Gastroesophageal sphincter (tissue), 4 donors: ENCODE results near the gene CEBPG. TPM values are rescaled to one million over a fixed set of nuclear protein-coding genes. Genes with fewer than 3 reads are reported as not detected.

Source experiments
- ATAC-seq: fragments of 150-250 bp; one replicate; pipeline ENCODE4 v1.9.1; 2016; ENCODE audit warnings: mild to moderate bottlenecking, moderate library complexity
- H3K27ac ChIP-seq, 4 donors: fragments of 200-600 bp; sonication (generic) in 3 of 4; 1 replicate in 3 of 4; 2 replicates in 1 of 4; pipeline ENCODE4 v1.5.1; 2016 to 2019
- H3K27me3 ChIP-seq: fragments of 200-600 bp; sonication (generic); one replicate; pipeline ENCODE4 v1.5.1; 2019
- H3K36me3 ChIP-seq, 2 donors: fragments of 200-600 bp; sonication (generic); one replicate each; pipeline ENCODE4 v1.5.1; 2019; ENCODE audit warnings: control low read depth in 1 of 2
- H3K4me1 ChIP-seq, 3 donors: fragments of 200-600 bp; sonication (generic); 1 replicate in 2 of 3; 2 replicates in 1 of 3; pipeline ENCODE4 v1.5.1; 2016 to 2019; ENCODE audit warnings: control low read depth in 2 of 3
- H3K4me3 ChIP-seq, 2 donors: fragments of 200-600 bp; sonication (generic); one replicate each; pipeline ENCODE4 v1.5.1; 2019; ENCODE audit warnings: mild to moderate bottlenecking in 1 of 2, moderate library complexity in 1 of 2
- H3K9me3 ChIP-seq, 3 donors: fragments of 200-600 bp; sonication (generic); one replicate each; pipeline ENCODE4 v1.5.1; 2017 to 2019; ENCODE audit warnings: control low read depth in 2 of 3
- EP300 ChIP-seq: sonication (generic); formaldehyde crosslinking; IDR thresholded peaks from one replicate; pipeline ENCODE4 v1.6.1; 2017; ENCODE audit warnings: antibody characterized with exemption, mild to moderate bottlenecking
- POLR2A ChIP-seq, 2 donors: fragments of 450-650 bp; IDR thresholded peaks; one replicate each; pipeline ENCODE4 v1.6.1; 2017; ENCODE audit warnings: antibody characterized with exemption in 2 of 2, mild to moderate bottlenecking in 2 of 2, moderate library complexity in 1 of 2
- POLR2AphosphoS5 ChIP-seq: sonication (generic); formaldehyde crosslinking; IDR thresholded peaks from one replicate; pipeline ENCODE4 v1.6.1; 2017; ENCODE audit warnings: antibody characterized with exemption
- WGBS, 2 donors: methylation state at CpG; one replicate each; pipeline ENCODE4 v1.1.5; 2018; ENCODE audit warnings: low coverage in 1 of 2; 5-methylcytosine and 5-hydroxymethylcytosine counted together
- total RNA-seq, 4 donors: library from RNA; depleted of rRNA; stranded (reverse); fragments of >200 nt; gene quantifications; one replicate each; pipeline ENCODE4 v1.1.0, GENCODE V29; 2016
- TF ChIP-seq, protein P1 (sequence below), 4 experiments: fragments of 200-600 bp in 2 of 4; fragments of 450-650 bp in 2 of 4; sonication (generic) in 1 of 4; IDR thresholded peaks; one replicate each; pipeline ENCODE4 v1.5.1; 2017 to 2019; ENCODE audit warnings: antibody characterized with exemption in 4 of 4, mild to moderate bottlenecking in 2 of 4, moderate library complexity in 2 of 4

The CEBPG gene
- total RNA-seq, 4 donors from 2014 or later, result 23.8 to 34.9 (median 26.2) TPM

DNA sequence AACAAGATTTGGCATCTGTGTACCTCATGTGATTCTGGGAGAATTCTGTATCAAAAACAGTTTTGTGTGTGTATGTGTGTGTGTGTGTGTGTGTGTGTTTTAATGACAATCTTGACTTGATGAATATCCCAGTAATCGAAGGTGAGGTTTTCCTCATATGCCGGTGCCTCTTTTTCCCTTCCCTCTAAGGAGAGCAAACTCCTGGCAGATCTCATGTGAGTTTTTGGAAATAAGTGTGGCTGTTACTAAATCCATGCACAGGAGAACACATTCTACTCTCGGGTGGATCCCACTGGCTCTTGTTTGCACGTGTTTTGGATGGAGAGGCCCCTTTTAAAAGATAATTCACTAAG lies 29.0 kb upstream of the CEBPG start:
- ATAC-seq, result peak; percentile 62
- Histone ChIP-seq H3K4me1 (peaks cover 0 to 9% (median 0%) of the 10 kb centered on the region in 3 donors), H3K36me3 (no peaks in the 10 kb centered on the region), H3K27ac (peak overlapping the region in 1 of 4 donors; percentile 12), H3K27me3 (peaks cover 32% of the 10 kb centered on the region), H3K9me3 (no peaks in the 10 kb centered on the region), H3K4me3 (peak overlapping the region in 1 of 2 donors; percentile 4)
- no peak for TF ChIP-seq POLR2AphosphoS5
- TF ChIP-seq, protein P1, sequence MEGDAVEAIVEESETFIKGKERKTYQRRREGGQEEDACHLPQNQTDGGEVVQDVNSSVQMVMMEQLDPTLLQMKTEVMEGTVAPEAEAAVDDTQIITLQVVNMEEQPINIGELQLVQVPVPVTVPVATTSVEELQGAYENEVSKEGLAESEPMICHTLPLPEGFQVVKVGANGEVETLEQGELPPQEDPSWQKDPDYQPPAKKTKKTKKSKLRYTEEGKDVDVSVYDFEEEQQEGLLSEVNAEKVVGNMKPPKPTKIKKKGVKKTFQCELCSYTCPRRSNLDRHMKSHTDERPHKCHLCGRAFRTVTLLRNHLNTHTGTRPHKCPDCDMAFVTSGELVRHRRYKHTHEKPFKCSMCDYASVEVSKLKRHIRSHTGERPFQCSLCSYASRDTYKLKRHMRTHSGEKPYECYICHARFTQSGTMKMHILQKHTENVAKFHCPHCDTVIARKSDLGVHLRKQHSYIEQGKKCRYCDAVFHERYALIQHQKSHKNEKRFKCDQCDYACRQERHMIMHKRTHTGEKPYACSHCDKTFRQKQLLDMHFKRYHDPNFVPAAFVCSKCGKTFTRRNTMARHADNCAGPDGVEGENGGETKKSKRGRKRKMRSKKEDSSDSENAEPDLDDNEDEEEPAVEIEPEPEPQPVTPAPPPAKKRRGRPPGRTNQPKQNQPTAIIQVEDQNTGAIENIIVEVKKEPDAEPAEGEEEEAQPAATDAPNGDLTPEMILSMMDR (IDR thresholded peaks at IDR 0.05), result no peak
- TF ChIP-seq POLR2A (IDR thresholded peaks at IDR 0.05), result no peak
- no peak for TF ChIP-seq EP300
- 9 to 24% methylated on average over 4 of the region's 4 CpGs for WGBS, 2 donors

DNA sequence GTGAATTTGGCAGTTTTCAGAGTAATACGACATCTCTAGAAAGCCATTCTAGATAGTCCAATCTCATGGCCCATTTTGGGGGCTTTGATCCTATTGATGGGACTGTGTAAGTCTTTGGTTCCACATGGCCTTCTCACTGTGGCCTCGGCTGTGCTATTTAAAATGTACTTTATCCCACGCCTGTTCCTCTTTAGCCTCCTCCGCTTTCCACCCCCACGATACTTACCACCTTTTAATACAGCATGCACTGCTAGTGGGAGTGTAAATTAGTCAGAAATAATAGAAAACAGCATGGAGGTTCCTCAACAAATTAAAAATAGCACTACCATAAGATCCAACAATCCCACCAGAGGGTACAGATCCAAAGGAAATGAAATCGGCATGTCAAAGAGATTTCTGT lies 28.3 kb upstream of the CEBPG start:
- TF ChIP-seq POLR2AphosphoS5 (no peak), EP300 (no peak), POLR2A (IDR thresholded peaks at IDR 0.05) (no peak)
- TF ChIP-seq, protein P1 (IDR thresholded peaks at IDR 0.05), result no peak

DNA sequence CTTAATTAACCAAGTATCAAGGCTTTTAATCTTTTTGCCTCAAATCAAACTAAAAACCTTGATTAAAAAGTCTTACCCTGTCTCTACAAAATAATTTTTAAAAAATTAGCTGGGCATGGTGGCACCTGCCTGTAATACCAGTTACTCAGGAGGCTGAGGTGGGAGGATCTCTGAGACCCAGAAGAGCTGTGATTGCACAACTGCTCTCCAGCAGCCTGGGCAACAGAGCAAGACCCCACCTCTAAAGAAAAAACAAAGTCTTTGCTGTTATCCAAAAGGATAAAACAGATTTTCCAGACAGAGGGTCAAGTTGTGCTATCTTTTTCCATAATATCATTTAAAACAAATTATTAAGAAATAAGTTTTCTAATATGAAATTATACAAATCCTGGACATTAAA lies 26.8 kb upstream of the CEBPG start:
- no peaks in the 10 kb centered on the region for H3K36me3 ChIP-seq
- no peak overlapping the region for H3K4me3 ChIP-seq
- no peak for TF ChIP-seq POLR2AphosphoS5
- TF ChIP-seq, protein P1 (IDR thresholded peaks at IDR 0.05), result no peak
- TF ChIP-seq POLR2A (IDR thresholded peaks at IDR 0.05), result no peak
- no peak for TF ChIP-seq EP300
- peaks cover 47% of the 10 kb centered on the region for H3K27me3 ChIP-seq
- peaks cover 0 to 9% (median 0%) of the 10 kb centered on the region in 3 donors for H3K4me1 ChIP-seq
- H3K9me3 ChIP-seq, result no peaks in the 10 kb centered on the region
- H3K27ac ChIP-seq, result no peak overlapping the region
- ATAC-seq, result no peak

More for the DNA sequence above, 28.3 kb upstream of the CEBPG start:
- Histone ChIP-seq H3K27me3 (peaks cover 38% of the 10 kb centered on the region), H3K27ac (no peak overlapping the region), H3K4me1 (peaks cover 0 to 9% (median 0%) of the 10 kb centered on the region in 3 donors), H3K9me3 (no peaks in the 10 kb centered on the region), H3K36me3 (no peaks in the 10 kb centered on the region), H3K4me3 (no peak overlapping the region)
- WGBS, 2 donors, result 88% methylated on average over 4 to 6 of the region's 6 CpGs
- ATAC-seq, result no peak

DNA sequence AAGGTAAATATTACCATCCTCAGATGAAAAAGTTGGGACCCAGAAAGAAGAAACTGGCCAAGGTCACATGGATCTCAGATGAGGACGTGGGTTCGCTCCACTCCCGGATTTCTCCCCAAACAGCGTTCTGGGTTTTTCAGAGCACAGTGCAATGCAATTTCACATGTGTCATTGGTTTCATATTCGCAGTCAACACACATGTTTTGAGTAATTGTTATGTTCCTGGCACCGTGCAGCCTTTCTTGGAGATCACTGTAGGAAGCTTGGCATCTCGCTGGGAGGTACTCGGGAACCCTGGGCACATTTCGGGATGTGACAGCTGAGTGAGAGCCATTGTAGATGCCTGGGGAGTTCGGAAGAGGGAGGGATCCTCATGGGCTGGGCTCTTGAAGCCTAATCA lies 26.2 kb upstream of the CEBPG start:
- TF ChIP-seq EP300 (no peak), POLR2AphosphoS5 (no peak)
- TF ChIP-seq, protein P1 (IDR thresholded peaks at IDR 0.05), result no peak
- H3K9me3 ChIP-seq, result no peaks in the 10 kb centered on the region
- peaks cover 0 to 9% (median 0%) of the 10 kb centered on the region in 3 donors for H3K4me1 ChIP-seq
- no peak for ATAC-seq
- no peaks in the 10 kb centered on the region for H3K36me3 ChIP-seq
- H3K27me3 ChIP-seq, result peaks cover 47% of the 10 kb centered on the region
- H3K27ac ChIP-seq, result no peak overlapping the region
- WGBS, 2 donors, result 72 to 91% methylated on average over 5 to 7 of the region's 10 CpGs
- no peak overlapping the region for H3K4me3 ChIP-seq

DNA sequence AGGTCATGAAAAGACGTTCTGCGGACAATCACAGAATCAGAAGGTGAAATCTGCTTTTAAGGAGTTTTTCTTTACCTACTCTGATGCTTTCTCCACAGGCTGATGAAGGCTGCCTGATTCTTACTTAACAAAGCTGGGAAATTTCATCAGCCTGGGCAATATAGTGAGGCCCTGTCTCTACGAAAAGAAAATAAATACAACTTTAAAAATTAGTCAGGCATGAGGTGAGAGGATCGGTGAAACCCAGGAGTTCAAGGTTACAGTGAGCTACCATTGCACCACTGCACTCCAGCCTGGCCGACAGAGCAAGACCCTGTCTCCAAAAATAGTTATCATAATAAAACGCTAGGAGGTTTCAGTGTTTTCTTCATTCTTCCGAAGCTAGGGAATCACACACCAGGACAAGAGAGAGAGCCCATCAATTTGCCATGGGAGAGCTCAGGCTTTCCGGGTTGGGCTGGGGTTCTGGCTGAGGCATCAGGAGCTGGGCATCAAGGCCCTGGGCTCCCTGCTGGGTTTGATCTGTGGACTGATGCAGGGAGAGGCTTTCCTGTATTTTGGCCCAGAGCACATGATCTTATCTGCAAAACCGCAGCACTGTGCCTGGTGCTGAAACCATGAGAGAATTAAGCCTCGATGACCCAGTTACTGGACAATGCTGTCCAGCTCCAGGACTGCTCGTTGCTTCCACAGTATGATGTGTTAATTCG lies 25.1 kb upstream of the CEBPG start:
- no peak for ATAC-seq
- WGBS, 2 donors, result 63 to 73% methylated on average over 7 to 9 of the region's 12 CpGs
- Histone ChIP-seq H3K27me3 (peaks cover 47% of the 10 kb centered on the region), H3K36me3 (no peaks in the 10 kb centered on the region), H3K4me1 (peaks cover 0 to 9% (median 0%) of the 10 kb centered on the region in 3 donors), H3K9me3 (no peaks in the 10 kb centered on the region), H3K4me3 (no peak overlapping the region), H3K27ac (no peak overlapping the region)
- TF ChIP-seq EP300 (no peak), POLR2AphosphoS5 (no peak), POLR2A (IDR thresholded peaks at IDR 0.05) (no peak)
- TF ChIP-seq, protein P1 (IDR thresholded peaks at IDR 0.05), result no peak
